HepG2 (cell line): Measurements from ENCODE around the gene SGSH. TPM values are rescaled to one million over a fixed set of nuclear protein-coding genes. Genes with fewer than 3 reads are reported as not detected.

ENCODE experiments used
- ATAC-seq: fragments of 200-7000 bp; cut with Tn5 transposase; 3 replicates; pipeline ENCODE4 v1.9.1; 2020; ENCODE audit warnings: mild to moderate bottlenecking, moderate library complexity
- BruUV-seq: library from RNA; stranded (reverse); fragments of 400-500 nt; replicated peaks from 2 replicates; lab custom pipeline; 2021; lab: Mats Ljungman, UMichigan
- CTCF ChIA-PET: fragments of 300-600 bp; formaldehyde crosslinking; extraction: SDS; loops from one replicate; lab custom pipeline; 2021; ENCODE audit warnings: low total read pairs, inconsistent platforms, low intra/inter-chr PET ratio; lab: Yijun Ruan, JAX
- POLR2A ChIA-PET: fragments of 350-600 bp; sonication (Branson Sonifier 250); formaldehyde crosslinking; loops from one replicate; lab custom pipeline; 2020; ENCODE audit warnings: antibody characterized with exemption, inconsistent platforms; lab: Yijun Ruan, JAX
- DNase-seq: peaks from one replicate; pipeline ENCODE4 v3.0.0-alpha.2; 2015; ENCODE audit warnings: low spot score
- FAIRE-seq: peaks from 3 replicates; lab custom pipeline; 2011; peaks lifted over from hg19 to GRCh38; lab: Jason Lieb, UNC
- H2AFZ ChIP-seq: one replicate; pipeline ENCODE4 v1.6.1; 2011; ENCODE audit warnings: low read length, inconsistent platforms
- H3K27ac ChIP-seq: fragments of 300-600 bp; 3 replicates; pipeline ENCODE4 v1.8.0; 2011; ENCODE audit warnings: mixed run types, mild to moderate bottlenecking, mixed read lengths, low read length, inconsistent platforms; ENCODE audit not compliant: insufficient read depth; ENCODE audit errors: extremely low read length
- H3K27me3 ChIP-seq, 2 experiments: fragments of 200-600 bp in 1 of 2; 2 replicates in 1 of 2; 3 replicates in 1 of 2; pipeline versions ENCODE4 v1.6.0 to v1.8.0; 2011; ENCODE audit warnings: low read length in 2 of 2, mild to moderate bottlenecking in 2 of 2, moderate library complexity in 2 of 2, inconsistent platforms in 1 of 2; ENCODE audit not compliant: insufficient read depth in 2 of 2, control insufficient read depth in 1 of 2
- H3K36me3 ChIP-seq, 2 experiments: fragments of 200-600 bp in 1 of 2; replicated peaks in 1 of 2; 2 replicates in 1 of 2; 3 replicates in 1 of 2; pipeline versions ENCODE4 v1.5.1 to v1.8.0; 2011; ENCODE audit warnings: low read length in 2 of 2, inconsistent platforms in 1 of 2; ENCODE audit not compliant: insufficient read depth in 2 of 2, control insufficient read depth in 1 of 2
- H3K4me1 ChIP-seq: 2 replicates; pipeline ENCODE4 v1.5.1; 2012; ENCODE audit warnings: low read length, inconsistent platforms; ENCODE audit not compliant: insufficient read depth
- H3K4me2 ChIP-seq: 2 replicates; pipeline ENCODE4 v1.6.0; 2011; ENCODE audit warnings: low read depth, low read length, inconsistent platforms
- H3K4me3 ChIP-seq, 3 experiments: fragments of 200-600 bp in 1 of 3; sonication (generic), shearing (Covaris generic) in 1 of 3; replicated peaks in 1 of 3; 2 replicates each; pipeline ENCODE4 v1.5.1; 2011 to 2016; ENCODE audit warnings: low read length in 3 of 3, inconsistent platforms in 2 of 3, low read depth in 2 of 3, mild to moderate bottlenecking in 2 of 3, control low read depth in 1 of 3, mixed read lengths in 1 of 3; ENCODE audit not compliant: insufficient read depth in 1 of 3
- H3K79me2 ChIP-seq: one replicate; pipeline ENCODE4 v1.6.1; 2011; ENCODE audit warnings: low read length, inconsistent platforms; ENCODE audit not compliant: insufficient read depth
- H3K9ac ChIP-seq: 2 replicates; pipeline ENCODE4 v1.6.0; 2011; ENCODE audit warnings: mild to moderate bottlenecking, low read depth, low read length, inconsistent platforms; ENCODE audit not compliant: insufficient read depth
- H3K9me3 ChIP-seq: 2 replicates; pipeline ENCODE4 v1.5.1; 2012; ENCODE audit warnings: mild to moderate bottlenecking, low read length
- H4K20me1 ChIP-seq: 2 replicates; pipeline ENCODE4 v1.6.0; 2011; ENCODE audit warnings: inconsistent platforms, mild to moderate bottlenecking, low read length, moderate library complexity; ENCODE audit not compliant: insufficient read depth
- DDIT3 ChIP-seq: sonication (generic); formaldehyde crosslinking; IDR thresholded peaks from 2 replicates; pipeline ENCODE4 v1.4.0; 2020; ENCODE audit warnings: mild to moderate bottlenecking, missing genetic modification reagents
- FOXK1 ChIP-seq: sonication (generic); formaldehyde crosslinking; IDR thresholded peaks from 2 replicates; pipeline ENCODE4 v1.4.0; 2020; ENCODE audit warnings: low read depth, missing genetic modification reagents, borderline replicate concordance
- GTF3A ChIP-seq: sonication (generic); formaldehyde crosslinking; conservative IDR thresholded peaks from 2 replicates; pipeline ENCODE4 v1.4.0; 2020; ENCODE audit warnings: mild to moderate bottlenecking, missing genetic modification reagents
- HNF4G ChIP-seq, 2 experiments: sonication (generic) in 1 of 2; formaldehyde crosslinking in 1 of 2; IDR thresholded peaks; 2 replicates each; pipeline versions ENCODE4 v1.4.0 to v1.6.1; 2011 to 2020; ENCODE audit warnings: borderline replicate concordance in 2 of 2, low read depth in 2 of 2, mild to moderate bottlenecking in 2 of 2, low read length in 1 of 2, missing genetic modification reagents in 1 of 2, moderate library complexity in 1 of 2
- IRX3 ChIP-seq: sonication (generic); formaldehyde crosslinking; IDR thresholded peaks from 2 replicates; pipeline ENCODE4 v1.8.1; 2023; ENCODE audit warnings: mild to moderate bottlenecking, low read depth, missing genetic modification reagents, borderline replicate concordance
- JUND ChIP-seq: sonication (generic); formaldehyde crosslinking; IDR thresholded peaks from 2 replicates; pipeline ENCODE4 v1.8.0; 2022; ENCODE audit warnings: mild to moderate bottlenecking, missing genetic modification reagents
- KLF6 ChIP-seq: IDR thresholded peaks from 2 replicates; pipeline ENCODE4 v1.8.0; 2016; ENCODE audit warnings: missing biosample characterization, missing genetic modification reagents
- MAFF ChIP-seq: IDR thresholded peaks from 2 replicates; pipeline ENCODE4 v1.6.1; 2011; ENCODE audit warnings: low read depth, low read length, improper control_type of control experiment
- TERF1 ChIP-seq: sonication (generic); formaldehyde crosslinking; IDR thresholded peaks from 2 replicates; pipeline ENCODE4 v1.8.0; 2022; ENCODE audit warnings: mild to moderate bottlenecking, missing genetic modification reagents, moderate library complexity
- ZBTB43 ChIP-seq: sonication (generic); formaldehyde crosslinking; conservative IDR thresholded peaks from 2 replicates; pipeline ENCODE4 v1.4.0; 2020; ENCODE audit warnings: missing genetic modification reagents
- ZMYM4 ChIP-seq: sonication (generic); formaldehyde crosslinking; IDR thresholded peaks from 2 replicates; pipeline ENCODE4 v1.8.1; 2023; ENCODE audit warnings: mild to moderate bottlenecking, missing genetic modification reagents
- ZNF18 ChIP-seq: sonication (generic); formaldehyde crosslinking; IDR thresholded peaks from 2 replicates; pipeline ENCODE4 v1.8.0; 2022; ENCODE audit warnings: mild to moderate bottlenecking, missing genetic modification reagents; ENCODE audit not compliant: insufficient replicate concordance
- ZNF552 ChIP-seq: sonication (generic); formaldehyde crosslinking; IDR thresholded peaks from 2 replicates; pipeline ENCODE4 v1.9.0; 2022; ENCODE audit warnings: missing genetic modification reagents, mild to moderate bottlenecking, borderline replicate concordance
- ZNF570 ChIP-seq: sonication (generic); formaldehyde crosslinking; IDR thresholded peaks from 2 replicates; pipeline ENCODE4 v1.4.0; 2020; ENCODE audit warnings: mild to moderate bottlenecking, missing genetic modification reagents, borderline replicate concordance
- ZNF670 ChIP-seq: sonication (generic); formaldehyde crosslinking; IDR thresholded peaks from 2 replicates; pipeline ENCODE4 v1.8.0; 2022; ENCODE audit warnings: mild to moderate bottlenecking, missing genetic modification reagents, borderline replicate concordance
- ZNF773 ChIP-seq: sonication (generic); formaldehyde crosslinking; IDR thresholded peaks from 2 replicates; pipeline ENCODE4 v1.4.0; 2020; ENCODE audit warnings: missing genetic modification reagents, borderline replicate concordance
- ZNF800 ChIP-seq: sonication (generic); formaldehyde crosslinking; IDR thresholded peaks from 2 replicates; pipeline ENCODE4 v1.4.0; 2020; ENCODE audit warnings: missing genetic modification reagents
- ZSCAN21 ChIP-seq: sonication (generic); formaldehyde crosslinking; IDR thresholded peaks from 2 replicates; pipeline ENCODE4 v1.8.0; 2022; ENCODE audit warnings: mild to moderate bottlenecking, missing genetic modification reagents, moderate library complexity, borderline replicate concordance
- WGBS: methylation state at CpG from one replicate; pipeline ENCODE4 v1.1.6; 2017; ENCODE audit warnings: low lambda C conversion rate; 5-methylcytosine and 5-hydroxymethylcytosine counted together
- in situ Hi-C: cut with HindIII; loops from 2 replicates; pipeline ENCODE4 v1.10.0; 2017; ENCODE audit warnings: low pct_unique_long_range_greater_than_20kb; ENCODE audit not compliant: extremely low pct_ligation_motif_present
- intact Hi-C: fragments of 100-400 bp; cut with micrococcal nuclease; formaldehyde crosslinking; loops from one replicate; pipeline ENCODE4 v1.10.0; 2022; ENCODE audit not compliant: unreplicated experiment
- polyA plus RNA-seq, 8 experiments: library from polyadenylated mRNA; depleted of rRNA in 3 of 8; stranded (reverse) in 7 of 8; unstranded in 1 of 8; fragments of >200 nt; fragmentation: Illumina TruSeq in 4 of 8; extraction: Trizol in 4 of 8; gene quantifications; 2 replicates each; pipeline versions ENCODE4 v1.2.1 to v1.2.3, GENCODE V29; 2011 to 2016; ENCODE audit warnings: low read depth in 4 of 8, missing spikeins in 1 of 8, mixed read lengths in 1 of 8; ENCODE audit not compliant: insufficient read depth in 1 of 8
- total RNA-seq, 5 experiments: library from RNA; depleted of rRNA; stranded (reverse); fragments of >200 nt; fragmentation: Illumina TruSeq; extraction: Trizol; gene quantifications; 2 replicates each; pipeline ENCODE4 v1.2.3, GENCODE V29; 2016; ENCODE audit warnings: low read depth in 1 of 5

Gene SGSH
- total and polyA plus RNA-seq, 2 of the 13 experiments (the other 11 are each of a cell fraction or from before 2014, with no cell fraction given): 12.2 to 17.6 TPM

GRCh38 chr17:80171681-80172080 is 48.5 kb downstream of the SGSH start:
- Histone ChIP-seq H3K27me3 (peaks cover 6 to 61% of the 10 kb centered on the region in 2 experiments; a peak in 4 of 5 replicates), H3K4me2 (no peak overlapping the region), H3K27ac (no peak overlapping the region), H3K9ac (no peak overlapping the region), H3K79me2 (no peaks in the 10 kb centered on the region), H4K20me1 (no peaks in the 10 kb centered on the region), H3K4me3 (no peak overlapping the region), H3K9me3 (no peaks in the 10 kb centered on the region), H3K36me3 (no peaks in the 10 kb centered on the region), H2AFZ (no peak overlapping the region), H3K4me1 (peaks cover 3% of the 10 kb centered on the region)
- in situ Hi-C loops: no loop called here
- intact Hi-C loops: no loop called here
- no peak for FAIRE-seq
- no peak; the same call in 2 of the 3 replicates for ATAC-seq
- ChIA-PET POLR2A (no interaction called here), CTCF (no interaction called here)
- no peak for DNase-seq
- 28% methylated on average over 6 of the region's 7 CpGs for WGBS
- BruUV-seq: no TSS peak
- TF ChIP-seq JUND (CRISPR knock-in tag): no peak
- no peak for TF ChIP-seq ZNF670
- TF ChIP-seq FOXK1 (CRISPR knock-in tag): no peak
- no peak for TF ChIP-seq ZNF800 (CRISPR knock-in tag)
- no peak for TF ChIP-seq ZNF570 (CRISPR knock-in tag)
- TF ChIP-seq ZNF18 (CRISPR knock-in tag): no peak
- no peak for TF ChIP-seq GTF3A (CRISPR knock-in tag)
- TF ChIP-seq ZBTB43: no peak
- no peak for TF ChIP-seq TERF1 (CRISPR knock-in tag)
- no peak for TF ChIP-seq ZMYM4 (CRISPR knock-in tag)
- TF ChIP-seq DDIT3 (CRISPR knock-in tag): no peak
- TF ChIP-seq MAFF: no peak
- TF ChIP-seq ZNF773 (CRISPR knock-in tag): no peak
- no peak for TF ChIP-seq ZSCAN21 (CRISPR knock-in tag)
- no peak for TF ChIP-seq IRX3 (CRISPR knock-in tag)
- TF ChIP-seq HNF4G (IDR thresholded peaks at IDR 0.05; ENCODE audit: borderline replicate concordance, low read depth, low read length): no peak
- no peak for TF ChIP-seq HNF4G (CRISPR knock-in tag; IDR thresholded peaks at IDR 0.05; ENCODE audit: borderline replicate concordance, low read depth)
- no peak for TF ChIP-seq KLF6 (CRISPR knock-in tag)
- TF ChIP-seq ZNF552: no peak
